Fibroblast of upper back skin (primary cell): ENCODE data around the gene MGLL.
A peak's percentile ranks its signal among the peaks of the same experiment; 100 is the strongest.

ENCODE experiments used
- DNase-seq: peaks from one replicate; pipeline ENCODE4 v3.0.0-alpha.2; 2013

Gene MGLL

GRCh38 chr3:127751782-127752181, 70.5 kb downstream of the MGLL start:
- DNase-seq = no peak

GRCh38 chr3:127751163-127751621, 71.1 kb downstream of the MGLL start:
- DNase-seq = no peak

- peak; percentile 79 for DNase-seq
Measured at GRCh38 chr3:127750226-127751031, 71.9 kb downstream of the MGLL start.

GRCh38 chr3:127749787-127750225, 72.5 kb downstream of the MGLL start:
- DNase-seq = no peak

- no peak for DNase-seq
Measured at GRCh38 chr3:127749361-127749760, 73.0 kb downstream of the MGLL start.

GRCh38 chr3:127748754-127749327, 73.5 kb downstream of the MGLL start:
- DNase-seq = no peak

GRCh38 chr3:127747751-127748521, 74.4 kb downstream of the MGLL start:
- peak; percentile 86 for DNase-seq

- DNase-seq = no peak
Measured at GRCh38 chr3:127747066-127747465, 75.2 kb downstream of the MGLL start.

- DNase-seq = no peak
Measured at GRCh38 chr3:127746400-127747057, 75.8 kb downstream of the MGLL start.

GRCh38 chr3:127745656-127746399, 76.5 kb downstream of the MGLL start:
- DNase-seq = no peak

GRCh38 chr3:127744875-127745274, 77.4 kb downstream of the MGLL start:
- no peak for DNase-seq

- DNase-seq = no peak
Measured at GRCh38 chr3:127744253-127744815, 78.0 kb downstream of the MGLL start.

GRCh38 chr3:127743351-127744252, 78.7 kb downstream of the MGLL start:
- no peak for DNase-seq

- no peak for DNase-seq
Measured at GRCh38 chr3:127742580-127742979, 79.7 kb downstream of the MGLL start.

- no peak for DNase-seq
Measured at GRCh38 chr3:127741690-127742089, 80.6 kb downstream of the MGLL start.

- no peak for DNase-seq
Measured at GRCh38 chr3:127741246-127741645, 81.1 kb downstream of the MGLL start.

GRCh38 chr3:127740136-127740915, 82.0 kb downstream of the MGLL start:
- DNase-seq = no peak

GRCh38 chr3:127739347-127740135, 82.8 kb downstream of the MGLL start:
- DNase-seq = peak; percentile 37

- peak; percentile 75 for DNase-seq
Measured at GRCh38 chr3:127738192-127738840, 84.0 kb downstream of the MGLL start.
